H9 (cell line): Measurements from ENCODE around the gene HYAL1. TPM values are rescaled to one million over a fixed set of nuclear protein-coding genes. Genes with fewer than 3 reads are reported as not detected.

Experiments
- DNase-seq: peaks from one replicate; pipeline ENCODE4 v3.0.0-alpha.2; 2017
- H2AFZ ChIP-seq: one replicate; pipeline ENCODE4 v1.6.1; 2013; ENCODE audit warnings: mild to moderate bottlenecking, low read length, control low read depth, moderate library complexity
- H2AK5ac ChIP-seq: 2 replicates; pipeline ENCODE4 v1.6.1; 2013; ENCODE audit warnings: low read length, control low read depth, mixed read lengths; ENCODE audit not compliant: insufficient read length
- H2BK120ac ChIP-seq: one replicate; pipeline ENCODE4 v1.6.1; 2013; ENCODE audit warnings: low read depth, mild to moderate bottlenecking, low read length, control low read depth, inconsistent platforms; ENCODE audit not compliant: poor library complexity, severe bottlenecking
- H2BK12ac ChIP-seq: 2 replicates; pipeline ENCODE4 v1.6.1; 2013; ENCODE audit warnings: low read length, control low read depth, mixed read lengths, low read depth; ENCODE audit not compliant: insufficient read length
- H2BK15ac ChIP-seq: 2 replicates; pipeline ENCODE4 v1.6.1; 2013; ENCODE audit warnings: low read depth, low read length, control low read depth
- H2BK20ac ChIP-seq: one replicate; pipeline ENCODE4 v1.6.1; 2013; ENCODE audit warnings: low read depth, mild to moderate bottlenecking, low read length, control low read depth, inconsistent platforms; ENCODE audit not compliant: poor library complexity, severe bottlenecking
- H2BK5ac ChIP-seq: 2 replicates; pipeline ENCODE4 v1.6.1; 2013; ENCODE audit warnings: low read length, control low read depth, mixed read lengths; ENCODE audit not compliant: insufficient read length
- H3K14ac ChIP-seq: 2 replicates; pipeline ENCODE4 v1.6.1; 2013; ENCODE audit warnings: low read length, control low read depth; ENCODE audit not compliant: insufficient read depth
- H3K18ac ChIP-seq: 2 replicates; pipeline ENCODE4 v1.6.1; 2013; ENCODE audit warnings: low read depth, mild to moderate bottlenecking, mixed read lengths, low read length, control low read depth; ENCODE audit not compliant: insufficient read length
- H3K23ac ChIP-seq: 2 replicates; pipeline ENCODE4 v1.6.1; 2013; ENCODE audit warnings: low read length, control low read depth, mixed read lengths, low read depth; ENCODE audit not compliant: insufficient read length
- H3K23me2 ChIP-seq: 2 replicates; pipeline ENCODE4 v1.6.1; 2013; ENCODE audit warnings: low read depth, mild to moderate bottlenecking, mixed read lengths, low read length, control low read depth; ENCODE audit not compliant: insufficient read length, poor library complexity, severe bottlenecking
- H3K27ac ChIP-seq: 2 replicates; pipeline ENCODE4 v1.5.1; 2013; ENCODE audit warnings: low read length, control low read depth, mixed read lengths, low read depth; ENCODE audit not compliant: insufficient read length
- H3K27me3 ChIP-seq: 2 replicates; pipeline ENCODE4 v1.6.1; 2013; ENCODE audit warnings: low read length, control low read depth, inconsistent platforms; ENCODE audit not compliant: insufficient read depth
- H3K4ac ChIP-seq: 2 replicates; pipeline ENCODE4 v1.6.1; 2013; ENCODE audit warnings: low read depth, mild to moderate bottlenecking, control low read depth, inconsistent platforms, low read length, moderate library complexity
- H3K4me1 ChIP-seq: 2 replicates; pipeline ENCODE4 v1.6.1; 2013; ENCODE audit warnings: low read length, control low read depth, inconsistent platforms; ENCODE audit not compliant: insufficient read depth
- H3K4me2 ChIP-seq: 2 replicates; pipeline ENCODE4 v1.6.1; 2013; ENCODE audit warnings: low read length, control low read depth, mixed read lengths; ENCODE audit not compliant: insufficient read length, insufficient read depth
- H3K56ac ChIP-seq: 2 replicates; pipeline ENCODE4 v1.6.1; 2013; ENCODE audit warnings: low read depth, mild to moderate bottlenecking, mixed read lengths, low read length, control low read depth; ENCODE audit not compliant: insufficient read length
- H3K79me1 ChIP-seq: 2 replicates; pipeline ENCODE4 v1.6.1; 2013; ENCODE audit warnings: low read depth, mild to moderate bottlenecking, moderate library complexity, low read length, control low read depth, inconsistent platforms; ENCODE audit not compliant: insufficient read depth, poor library complexity, severe bottlenecking
- H3K79me2 ChIP-seq: 2 replicates; pipeline ENCODE4 v1.6.1; 2013; ENCODE audit warnings: low read length, control low read depth, inconsistent platforms; ENCODE audit not compliant: insufficient read depth
- H3K9ac ChIP-seq: 2 replicates; pipeline ENCODE4 v1.6.1; 2013; ENCODE audit warnings: low read length, control low read depth, mixed read lengths; ENCODE audit not compliant: insufficient read length; ENCODE audit errors: extremely low read depth
- H3K9me3 ChIP-seq: one replicate; pipeline ENCODE4 v1.6.1; 2013; ENCODE audit warnings: low read depth, low read length, inconsistent platforms; ENCODE audit not compliant: control insufficient read depth
- H3T11ph ChIP-seq: one replicate; pipeline ENCODE4 v1.6.1; 2013; ENCODE audit warnings: mild to moderate bottlenecking, low read length, control low read depth, inconsistent platforms
- H4K20me1 ChIP-seq: one replicate; pipeline ENCODE4 v1.6.1; 2013; ENCODE audit not compliant: control insufficient read depth, insufficient read length, insufficient read depth
- H4K5ac ChIP-seq: 2 replicates; pipeline ENCODE4 v1.6.1; 2013; ENCODE audit warnings: low read depth, mild to moderate bottlenecking, mixed read lengths, low read length, control low read depth; ENCODE audit not compliant: insufficient read length
- H4K8ac ChIP-seq: replicated peaks from 2 replicates; pipeline ENCODE4 v1.6.1; 2013; ENCODE audit warnings: low read length, control low read depth, mixed read lengths, low read depth; ENCODE audit not compliant: insufficient read length
- H4K91ac ChIP-seq: 2 replicates; pipeline ENCODE4 v1.6.1; 2013; ENCODE audit warnings: low read depth, mild to moderate bottlenecking, moderate library complexity, mixed read lengths, low read length, control low read depth; ENCODE audit not compliant: insufficient read length
- H3K27ac Mint-ChIP-seq, 3 experiments: 2 replicates in 2 of 3; 3 replicates in 1 of 3; pipeline ENCODE4 v1.8.0; 2020 to 2021; ENCODE audit warnings: mixed read lengths in 3 of 3, mild to moderate bottlenecking in 1 of 3, moderate library complexity in 1 of 3
- H3K27me3 Mint-ChIP-seq: 2 replicates; pipeline ENCODE4 v1.8.0; 2021; ENCODE audit warnings: low read depth, mild to moderate bottlenecking, moderate library complexity, mixed read lengths
- H3K36me3 Mint-ChIP-seq, 3 experiments: 2 replicates in 2 of 3; 3 replicates in 1 of 3; pipeline ENCODE4 v1.8.0; 2020 to 2021; ENCODE audit warnings: low read depth in 3 of 3, mixed read lengths in 3 of 3; ENCODE audit not compliant: insufficient read depth in 1 of 3
- H3K4me1 Mint-ChIP-seq, 2 experiments: 2 replicates each; pipeline ENCODE4 v1.8.0; 2020; ENCODE audit warnings: mixed read lengths in 2 of 2
- H3K4me3 Mint-ChIP-seq, 2 experiments: 2 replicates in 1 of 2; 3 replicates in 1 of 2; pipeline ENCODE4 v1.8.0; 2020 to 2021; ENCODE audit warnings: mild to moderate bottlenecking in 2 of 2, mixed read lengths in 2 of 2, moderate library complexity in 1 of 2
- H3K9me3 Mint-ChIP-seq, 2 experiments: 2 replicates in 1 of 2; 3 replicates in 1 of 2; pipeline ENCODE4 v1.8.0; 2020; ENCODE audit warnings: mild to moderate bottlenecking in 2 of 2, mixed read lengths in 2 of 2, moderate library complexity in 1 of 2
- CTCF ChIP-seq: fragments of 200-600 bp; sonication (generic); conservative IDR thresholded peaks from 3 replicates; pipeline ENCODE4 v1.8.0; 2021; ENCODE audit warnings: antibody characterized with exemption, mild to moderate bottlenecking
- WGBS: extraction: QIAGEN DNeasy Blood & Tissue Kit; methylation state at CpG from one replicate; pipeline ENCODE4 v1.1.7; 2013; ENCODE audit warnings: missing lambda C conversion rate, low lambda C conversion rate, mixed read lengths; ENCODE audit not compliant: insufficient read length; ENCODE audit errors: extremely low coverage; 5-methylcytosine and 5-hydroxymethylcytosine counted together
- total RNA-seq: library from RNA; stranded (reverse); gene quantifications from 2 replicates; pipeline ENCODE4 v1.2.1, GENCODE V29; 2021

HYAL1 gene
- total RNA-seq, 1 experiment from 2014 or later: 2.0 TPM

- no peaks in the 10 kb centered on the region for H3K27me3 ChIP-seq
- H3K23ac ChIP-seq: no peak overlapping the region
- no peaks in the 10 kb centered on the region for H3K79me1 ChIP-seq
- no peak overlapping the region for H2AK5ac ChIP-seq
- no peak overlapping the region for H2AFZ ChIP-seq
- H2BK5ac ChIP-seq: no peak overlapping the region
- Mint-ChIP-seq H3K36me3 (peaks cover 40 to 55% (median 47%) of the 10 kb centered on the region in 3 experiments), H3K9me3 (no peaks in the 10 kb centered on the region), H3K27me3 (no peaks in the 10 kb centered on the region), H3K4me3 (peak overlapping the region; percentile 85 to 97), H3K4me1 (peaks cover 22 to 36% of the 10 kb centered on the region in 2 experiments), H3K27ac (no peak overlapping the region)
- no peak overlapping the region for H3T11ph ChIP-seq
- no peak overlapping the region for H2BK20ac ChIP-seq
- H3K4me2 ChIP-seq: no peak overlapping the region
- H3K79me2 ChIP-seq: peaks cover 5% of the 10 kb centered on the region; the same call in 1 of the 2 replicates
- no peak overlapping the region for H4K5ac ChIP-seq
- no peak overlapping the region for H3K4ac ChIP-seq
- H3K18ac ChIP-seq: no peak overlapping the region
- no peak overlapping the region for H4K8ac ChIP-seq
- H2BK120ac ChIP-seq: no peak overlapping the region
- peaks cover 15% of the 10 kb centered on the region for H3K23me2 ChIP-seq
- H4K20me1 ChIP-seq: no peaks in the 10 kb centered on the region
- H4K91ac ChIP-seq: no peak overlapping the region
- no peaks in the 10 kb centered on the region for H3K9me3 ChIP-seq
- H3K56ac ChIP-seq: no peak overlapping the region
- no CpG with 5 or more reads among the region's 16 CpGs for WGBS
- H3K4me1 ChIP-seq: peaks cover 6% of the 10 kb centered on the region; the same call in 1 of the 2 replicates
- no peak for DNase-seq
- H2BK12ac ChIP-seq: no peak overlapping the region
- TF ChIP-seq CTCF: no peak
- H3K27ac ChIP-seq: no peak overlapping the region
- no peak overlapping the region for H2BK15ac ChIP-seq
- no peak overlapping the region for H3K9ac ChIP-seq
- H3K14ac ChIP-seq: no peak overlapping the region
These were observed 16.0 kb upstream of the HYAL1 start for GRCh38 chr3:50319181-50319893.
